KOPT-K1 (cell line): ENCODE data around the gene AMBRA1.

Experiments
- H3K27ac ChIP-seq: fragments of 200-600 bp; sonication (generic); 2 replicates; pipeline ENCODE4 v1.5.1; 2016; ENCODE audit warnings: antibody characterized with exemption, mild to moderate bottlenecking, low read depth, low read length; ENCODE audit not compliant: poor library complexity, severe bottlenecking
- H3K36me3 ChIP-seq: fragments of 200-600 bp; sonication (generic); 2 replicates; pipeline ENCODE4 v1.5.1; 2017; ENCODE audit warnings: antibody characterized with exemption, mild to moderate bottlenecking, low read length, moderate library complexity; ENCODE audit not compliant: insufficient read depth
- H3K9me3 ChIP-seq: fragments of 200-600 bp; sonication (generic); 2 replicates; pipeline ENCODE4 v1.5.1; 2017; ENCODE audit warnings: antibody characterized with exemption, low read length, mild to moderate bottlenecking; ENCODE audit not compliant: insufficient read depth, poor library complexity, severe bottlenecking

AMBRA1 gene

DNA sequence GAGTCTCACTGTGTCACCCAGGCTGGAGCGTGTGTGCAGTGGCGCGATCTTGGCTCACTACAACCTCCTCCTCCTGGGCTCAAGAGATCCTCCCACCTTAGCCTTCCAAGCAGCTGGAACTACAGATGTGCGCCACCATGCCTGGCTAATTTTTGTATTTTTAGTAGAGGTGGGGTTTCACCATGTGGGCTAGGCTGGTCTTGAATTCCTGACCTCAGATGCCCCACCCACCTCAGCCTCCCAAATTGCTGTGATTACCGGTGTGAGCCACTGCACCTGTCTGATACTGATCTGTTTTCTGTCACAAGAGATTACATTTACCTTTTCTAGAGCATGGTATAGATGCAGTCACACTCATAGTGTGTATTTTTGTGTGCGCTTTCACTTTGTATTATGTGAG, 35.1 kb upstream of the AMBRA1 start:
- Histone ChIP-seq H3K36me3 (peaks cover 75% of the 10 kb centered on the region), H3K27ac (no peak overlapping the region), H3K9me3 (no peaks in the 10 kb centered on the region)

DNA sequence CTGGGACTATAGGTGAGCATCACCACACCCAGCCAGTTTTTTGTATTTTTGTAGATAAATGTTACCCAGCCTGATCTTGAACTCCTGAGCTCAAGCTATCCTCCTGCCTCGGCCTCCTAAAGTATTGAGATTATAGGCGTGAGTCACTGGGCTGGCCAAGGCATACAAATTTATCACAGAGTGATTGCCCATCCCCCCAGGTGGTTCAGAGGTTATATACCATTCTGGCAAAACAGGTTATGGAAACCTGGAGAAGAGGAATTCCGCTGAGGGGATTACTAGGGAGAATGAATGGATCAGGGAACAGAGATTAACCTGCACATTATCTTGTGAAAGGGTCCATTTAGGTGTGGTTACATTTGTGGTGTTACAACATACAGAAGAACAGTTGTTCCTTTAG, 31.6 kb upstream of the AMBRA1 start:
- Histone ChIP-seq H3K9me3 (no peaks in the 10 kb centered on the region), H3K36me3 (peaks cover 75% of the 10 kb centered on the region), H3K27ac (no peak overlapping the region)

DNA sequence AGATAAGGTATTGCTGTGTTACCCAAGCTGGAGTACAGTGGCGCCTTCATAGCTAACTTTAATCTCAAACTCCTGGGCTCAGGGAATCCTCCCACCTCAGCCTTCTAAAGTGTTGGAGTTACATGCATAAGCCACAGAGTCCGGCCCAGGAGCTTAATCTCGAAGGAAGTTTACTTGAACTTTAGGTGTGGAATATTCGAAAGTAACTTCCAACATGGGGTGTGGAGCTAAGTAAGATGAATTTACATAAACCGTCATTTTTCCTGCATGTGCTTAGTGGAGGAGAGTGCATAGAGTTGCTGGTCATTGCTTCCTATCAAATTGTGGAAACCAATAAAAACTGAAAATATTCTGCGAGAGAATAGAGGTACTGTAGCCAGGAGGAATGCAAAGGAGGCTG, 25.0 kb upstream of the AMBRA1 start:
- no peaks in the 10 kb centered on the region for H3K9me3 ChIP-seq
- H3K27ac ChIP-seq = no peak overlapping the region
- peaks cover 28% of the 10 kb centered on the region for H3K36me3 ChIP-seq

DNA sequence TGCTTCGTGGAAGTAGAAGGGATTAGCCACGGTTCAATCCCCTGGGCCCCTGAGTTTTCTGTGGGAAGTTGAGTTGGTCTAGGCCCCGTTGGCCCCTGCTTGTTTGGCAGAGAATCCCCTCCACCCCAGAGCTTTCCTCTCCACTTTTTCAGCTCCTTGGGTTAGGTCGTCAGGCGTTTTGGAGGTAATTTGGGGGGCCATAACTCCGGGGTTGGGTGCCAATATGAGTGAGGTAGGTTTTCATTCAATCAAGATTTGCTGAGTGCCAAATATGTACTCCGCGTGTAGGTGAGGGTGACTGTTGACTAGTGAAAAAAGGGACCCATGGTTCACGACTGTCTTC, 24.1 kb upstream of the AMBRA1 start:
- Histone ChIP-seq H3K36me3 (peaks cover 24% of the 10 kb centered on the region), H3K9me3 (no peaks in the 10 kb centered on the region), H3K27ac (peak overlapping the region; percentile 94)

DNA sequence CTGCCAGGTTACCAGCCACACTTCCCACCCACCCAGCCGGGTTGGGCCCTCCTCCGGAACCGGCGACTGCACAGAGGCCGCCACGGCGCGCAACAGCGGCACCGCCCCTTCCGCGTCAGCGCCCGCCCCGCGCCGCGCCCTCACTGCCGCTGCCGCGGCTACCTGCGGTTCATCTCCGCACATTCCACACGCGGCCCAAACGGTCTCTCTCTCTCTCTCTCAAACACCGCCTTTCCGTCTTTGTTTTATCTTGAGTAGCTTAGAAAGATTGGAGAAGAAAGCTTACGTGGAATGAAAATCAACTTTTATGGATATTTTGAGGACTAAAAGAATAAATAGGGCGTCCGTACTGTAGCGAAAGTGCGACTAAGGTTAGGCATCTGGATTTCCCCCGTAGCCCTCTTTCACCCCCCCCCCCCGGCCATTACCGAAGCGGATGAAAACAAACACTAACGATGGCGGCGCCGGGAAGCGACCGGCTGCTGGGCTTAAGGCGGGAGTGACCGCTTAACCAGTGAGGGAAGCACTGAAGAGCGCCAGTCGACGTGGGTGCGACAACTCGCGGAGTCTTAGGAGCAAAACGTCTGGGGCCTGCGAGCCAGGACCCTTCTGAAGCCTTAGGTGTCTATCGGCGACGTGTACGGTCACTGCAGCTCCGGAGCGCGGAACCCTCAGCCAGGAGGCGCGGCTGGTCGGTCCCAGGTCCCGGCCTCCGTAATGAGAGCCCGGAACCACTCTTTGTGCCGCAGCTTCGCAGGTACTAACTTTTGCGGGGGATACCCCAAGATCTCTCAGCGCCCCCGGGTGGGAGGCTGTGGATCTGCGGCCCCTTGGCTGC, 23.5 kb upstream of the AMBRA1 start, which contains the start of the genes ATG13 and HARBI1:
Gene ATG13 (plus strand): TSS at position 420 of the 838 bp plus-strand sequence. CDS start 26,739 bp downstream, outside the sequence.
Gene HARBI1 (minus strand): TSS at position 94 of the 838 bp plus-strand sequence. CDS start 990 bp downstream, outside the sequence.
- Histone ChIP-seq H3K9me3 (no peaks in the 10 kb centered on the region), H3K27ac (peak within 1 kb of the TSS; percentile 94), H3K36me3 (peaks cover 18% of the 10 kb centered on the region; the same call in 1 of the 2 replicates)

DNA sequence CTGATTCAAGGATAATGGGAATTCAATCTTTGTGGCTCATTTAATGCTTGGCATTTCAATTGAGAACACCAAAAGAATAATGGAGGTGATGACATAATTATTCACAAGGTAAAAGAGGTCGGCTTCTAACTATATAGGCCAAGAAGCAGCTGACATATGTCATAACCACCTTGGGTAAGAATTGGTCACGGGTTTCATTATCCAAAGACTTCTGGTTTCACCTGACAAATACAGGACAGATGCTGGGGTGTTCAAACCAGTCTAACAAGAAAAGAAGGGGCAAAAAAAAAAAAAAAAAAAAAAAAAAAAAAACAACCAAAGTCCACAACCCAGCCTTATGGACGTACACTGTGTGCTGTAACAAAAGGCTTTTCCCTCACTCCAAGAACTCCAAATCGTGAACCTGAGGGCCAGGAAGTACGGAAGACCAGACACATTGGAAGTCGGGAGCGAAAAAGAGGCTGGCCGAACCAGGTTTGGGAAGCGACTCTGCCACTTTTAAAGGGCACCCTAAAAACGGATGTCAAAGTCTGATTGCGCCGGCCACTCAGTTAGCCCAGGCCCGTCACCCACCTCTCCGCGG, 22.8 kb upstream of the AMBRA1 start:
- Histone ChIP-seq H3K9me3 (no peaks in the 10 kb centered on the region), H3K36me3 (peaks cover 15% of the 10 kb centered on the region; the same call in 1 of the 2 replicates), H3K27ac (peak overlapping the region; percentile 94)

DNA sequence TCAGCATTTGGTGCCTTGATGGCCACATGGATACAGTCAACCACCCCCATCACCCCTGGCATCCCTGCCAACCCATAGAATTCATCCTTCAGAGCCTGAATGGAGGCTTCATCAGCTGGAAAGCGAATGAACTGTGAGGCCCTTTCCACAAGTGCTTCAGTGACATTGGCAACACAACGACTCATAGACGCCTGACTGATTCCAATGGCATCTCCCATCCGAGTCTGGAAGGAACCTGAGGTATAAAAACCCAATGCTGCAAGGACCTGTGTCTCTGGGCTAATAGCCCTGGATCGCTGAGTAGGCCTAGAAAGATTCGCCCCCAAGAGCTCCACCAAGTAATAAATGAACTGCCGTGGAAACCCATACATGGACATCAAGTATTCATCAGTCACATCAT, 21.9 kb upstream of the AMBRA1 start:
- H3K27ac ChIP-seq = no peak overlapping the region
- H3K9me3 ChIP-seq = no peaks in the 10 kb centered on the region
- peaks cover 8% of the 10 kb centered on the region; the same call in 1 of the 2 replicates for H3K36me3 ChIP-seq

DNA sequence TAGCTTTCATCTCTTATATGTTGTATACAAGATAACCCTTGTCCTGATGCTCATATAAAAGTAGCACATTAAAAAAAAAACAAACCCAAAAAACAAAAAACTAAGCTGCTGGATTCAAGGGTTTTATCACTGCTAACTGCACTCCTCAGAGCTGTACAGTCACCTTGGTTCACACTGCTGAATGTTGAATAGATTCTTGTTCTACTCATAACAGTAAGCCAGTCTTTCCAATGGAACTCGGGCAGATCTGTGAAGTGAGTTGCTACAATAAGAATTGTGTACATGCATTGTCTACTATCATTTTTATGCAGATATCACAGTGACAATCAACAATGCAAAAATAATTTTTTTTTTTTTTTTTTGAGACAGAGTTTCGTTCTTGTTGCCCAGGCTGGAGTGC, 18.5 kb upstream of the AMBRA1 start:
- H3K9me3 ChIP-seq = no peaks in the 10 kb centered on the region
- H3K27ac ChIP-seq = no peak overlapping the region
- no peaks in the 10 kb centered on the region for H3K36me3 ChIP-seq

DNA sequence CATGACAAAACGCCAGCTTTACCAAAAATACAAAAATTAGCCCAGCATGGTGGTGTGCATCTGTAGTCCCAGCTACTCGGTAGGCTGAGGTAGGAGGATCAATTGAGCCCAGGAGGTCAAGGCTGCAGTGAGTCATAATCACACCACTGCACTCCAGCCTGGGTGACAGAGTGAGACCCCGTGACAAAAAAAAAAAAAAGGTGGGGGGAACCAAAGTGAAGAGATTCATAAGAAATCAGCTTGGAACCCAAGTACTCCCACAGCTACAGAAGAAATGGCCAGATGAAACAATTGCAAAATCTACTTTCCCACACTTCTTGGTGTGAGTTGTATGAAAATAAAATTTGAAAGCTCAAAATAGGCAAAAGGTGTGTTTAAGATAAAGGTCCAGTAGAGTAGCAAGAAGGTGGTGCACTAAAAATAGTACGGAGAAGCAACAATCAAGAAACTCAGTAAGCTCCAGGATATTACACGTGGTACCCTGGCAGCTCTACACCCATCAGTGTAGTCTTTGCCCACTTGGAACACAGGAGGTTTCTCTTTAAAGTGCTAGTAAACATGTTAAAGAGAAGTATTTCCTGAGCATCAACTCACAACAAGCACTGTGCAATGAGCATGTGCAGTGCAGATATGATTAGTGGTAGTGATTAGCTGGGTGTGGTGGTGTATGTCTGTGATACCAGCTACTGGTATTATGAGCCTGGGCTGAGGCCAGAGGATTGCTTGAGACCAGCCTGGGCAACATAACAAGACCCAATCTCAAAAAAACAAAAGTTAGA, 17.9 kb upstream of the AMBRA1 start:
- H3K27ac ChIP-seq = no peak overlapping the region

DNA sequence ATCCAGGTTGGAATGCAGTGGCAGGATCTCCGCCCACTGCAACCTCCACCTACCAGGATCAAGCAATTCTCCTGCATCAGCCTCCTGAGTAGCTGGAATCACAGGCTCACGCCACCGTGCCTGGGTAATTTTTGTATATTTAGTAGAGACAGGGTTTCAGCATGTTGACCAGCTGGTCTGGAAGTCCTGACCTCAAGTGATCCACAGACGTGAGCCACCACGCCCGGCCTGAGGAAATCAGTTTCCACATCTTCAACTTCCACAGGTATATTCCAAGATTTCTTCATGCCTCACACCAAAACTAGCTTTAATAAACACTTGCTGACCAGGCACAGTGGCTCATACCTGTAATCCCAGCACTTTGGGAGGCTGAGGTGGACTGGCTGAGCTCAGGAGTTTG, 15.6 kb upstream of the AMBRA1 start:
- no peaks in the 10 kb centered on the region for H3K9me3 ChIP-seq
- H3K27ac ChIP-seq = no peak overlapping the region
- no peaks in the 10 kb centered on the region for H3K36me3 ChIP-seq

More for the DNA sequence above, 17.9 kb upstream of the AMBRA1 start:
- H3K9me3 ChIP-seq = no peaks in the 10 kb centered on the region
- no peaks in the 10 kb centered on the region for H3K36me3 ChIP-seq

DNA sequence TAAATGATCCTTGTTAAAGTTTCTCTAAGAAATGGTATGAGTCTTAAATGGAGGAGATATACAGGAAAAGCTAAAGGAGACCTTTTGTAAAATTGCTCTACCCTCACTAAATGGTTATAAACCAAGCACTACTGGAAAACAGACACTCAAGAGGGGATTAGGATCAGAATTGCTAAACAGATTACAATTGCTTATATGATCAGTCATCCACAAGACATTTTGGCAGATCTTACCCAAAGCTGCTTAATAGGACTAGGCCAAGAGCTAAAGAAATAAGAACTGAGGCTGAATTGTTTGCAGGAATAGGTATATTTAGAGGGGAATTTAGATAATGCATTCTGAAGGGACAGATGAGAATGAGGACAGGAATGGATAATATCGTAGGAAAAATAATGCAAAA, 13.7 kb upstream of the AMBRA1 start:
- Histone ChIP-seq H3K9me3 (no peaks in the 10 kb centered on the region), H3K27ac (no peak overlapping the region), H3K36me3 (no peaks in the 10 kb centered on the region)

DNA sequence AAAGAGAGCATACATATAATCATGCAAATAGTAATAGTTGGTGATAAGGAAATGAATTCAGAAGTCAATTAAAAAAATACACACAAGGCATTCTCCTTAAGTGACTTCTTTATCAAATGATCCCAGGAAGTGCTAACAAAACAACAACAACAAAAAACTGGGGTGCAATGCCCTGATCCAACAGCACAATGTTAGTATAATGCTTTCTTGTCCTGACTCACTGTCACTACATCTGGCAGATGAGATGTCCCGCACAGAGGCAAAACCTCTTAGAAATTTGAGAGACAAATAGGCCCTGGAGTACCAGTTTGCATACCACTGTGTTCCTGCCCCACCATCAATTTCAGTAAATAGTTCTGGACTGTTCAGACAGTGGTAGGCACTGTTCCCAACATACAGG, 11.0 kb upstream of the AMBRA1 start:
- H3K36me3 ChIP-seq = no peaks in the 10 kb centered on the region
- no peak overlapping the region for H3K27ac ChIP-seq
- H3K9me3 ChIP-seq = no peaks in the 10 kb centered on the region

DNA sequence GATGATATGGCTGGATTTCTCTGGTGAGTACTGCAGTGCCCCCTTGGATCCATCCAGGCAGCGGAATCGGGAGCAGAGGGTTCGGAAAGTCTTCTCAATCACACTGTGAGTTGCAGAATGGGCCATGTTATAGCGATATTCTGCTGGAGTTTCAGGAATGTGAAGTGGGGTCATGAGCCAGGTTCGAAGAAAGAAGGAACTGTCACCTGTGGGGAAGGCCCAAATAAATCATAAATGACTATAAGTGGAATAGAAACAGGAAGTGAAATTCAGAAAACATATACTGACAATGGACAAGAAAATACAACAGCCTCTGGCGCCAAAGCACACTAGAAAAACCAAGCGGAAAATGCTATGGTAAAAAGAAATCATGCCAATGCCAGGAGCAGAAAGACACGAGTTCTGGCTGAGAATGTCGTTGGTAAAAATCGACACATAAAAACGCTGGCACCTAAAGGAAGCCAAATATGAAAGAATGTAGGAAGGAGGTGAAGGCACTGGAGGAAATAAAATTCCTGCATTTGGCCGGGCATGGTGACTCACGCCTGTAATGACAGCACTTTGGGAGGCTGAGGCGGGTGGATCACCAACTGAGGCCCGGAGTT, 10.0 kb upstream of the AMBRA1 start:
- no peaks in the 10 kb centered on the region for H3K9me3 ChIP-seq
- H3K36me3 ChIP-seq = no peaks in the 10 kb centered on the region
- no peak overlapping the region for H3K27ac ChIP-seq

DNA sequence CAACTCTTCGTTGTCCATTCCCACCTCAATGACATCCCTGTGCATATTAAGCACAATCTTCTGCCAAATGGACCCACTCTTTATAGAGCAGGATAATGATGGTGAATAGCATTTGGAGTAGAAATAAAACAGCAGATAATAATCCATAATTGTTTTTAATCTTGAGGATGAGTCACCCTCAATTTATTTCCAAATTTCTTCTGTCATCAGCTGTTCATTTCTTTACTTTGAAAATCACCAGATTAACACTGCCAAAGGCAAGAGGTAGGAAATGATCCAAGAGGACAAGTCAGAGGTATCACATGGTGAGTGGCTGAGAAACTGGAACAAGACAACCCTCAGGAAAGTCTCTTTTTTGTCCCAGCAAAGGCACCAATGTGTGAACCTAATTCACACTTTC, 7.3 kb upstream of the AMBRA1 start:
- Histone ChIP-seq H3K27ac (no peak overlapping the region), H3K36me3 (no peaks in the 10 kb centered on the region), H3K9me3 (no peaks in the 10 kb centered on the region)
